HG02571 (cell line): Measurements from ENCODE around the gene B4GALNT3.

Experiments
- ATAC-seq: cut with Tn5 transposase; IDR thresholded peaks from one replicate; pipeline ENCODE4 v1.9.1; 2021; ENCODE audit warnings: mild to moderate bottlenecking, moderate library complexity; ENCODE audit not compliant: unreplicated experiment

B4GALNT3 gene

GRCh38 chr12:508145-508544 is 48.4 kb downstream of the B4GALNT3 start:
- no peak for ATAC-seq

- ATAC-seq: no peak
Measured at GRCh38 chr12:508795-509194, 49.1 kb downstream of the B4GALNT3 start.

DNA sequence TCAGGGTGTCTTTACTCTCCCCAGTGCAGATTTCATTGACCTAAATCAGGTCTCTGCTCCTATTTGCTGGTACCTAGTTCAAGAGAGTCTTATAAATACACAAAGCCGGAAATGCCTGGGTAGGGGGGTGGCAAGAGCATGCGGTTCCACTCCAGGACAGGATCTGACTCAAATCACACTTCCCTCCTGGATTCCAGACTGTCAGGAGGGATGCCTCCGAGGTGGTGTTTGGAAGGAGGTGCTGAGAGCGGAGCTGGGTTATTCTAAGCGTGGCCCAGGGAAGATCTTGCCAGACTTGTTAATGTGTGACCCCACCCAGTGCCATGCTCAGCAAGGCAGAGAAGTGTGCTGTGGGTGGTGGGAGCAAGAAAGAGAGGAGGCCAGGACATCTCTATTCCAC is 49.8 kb downstream of the B4GALNT3 start:
- ATAC-seq: no peak

DNA sequence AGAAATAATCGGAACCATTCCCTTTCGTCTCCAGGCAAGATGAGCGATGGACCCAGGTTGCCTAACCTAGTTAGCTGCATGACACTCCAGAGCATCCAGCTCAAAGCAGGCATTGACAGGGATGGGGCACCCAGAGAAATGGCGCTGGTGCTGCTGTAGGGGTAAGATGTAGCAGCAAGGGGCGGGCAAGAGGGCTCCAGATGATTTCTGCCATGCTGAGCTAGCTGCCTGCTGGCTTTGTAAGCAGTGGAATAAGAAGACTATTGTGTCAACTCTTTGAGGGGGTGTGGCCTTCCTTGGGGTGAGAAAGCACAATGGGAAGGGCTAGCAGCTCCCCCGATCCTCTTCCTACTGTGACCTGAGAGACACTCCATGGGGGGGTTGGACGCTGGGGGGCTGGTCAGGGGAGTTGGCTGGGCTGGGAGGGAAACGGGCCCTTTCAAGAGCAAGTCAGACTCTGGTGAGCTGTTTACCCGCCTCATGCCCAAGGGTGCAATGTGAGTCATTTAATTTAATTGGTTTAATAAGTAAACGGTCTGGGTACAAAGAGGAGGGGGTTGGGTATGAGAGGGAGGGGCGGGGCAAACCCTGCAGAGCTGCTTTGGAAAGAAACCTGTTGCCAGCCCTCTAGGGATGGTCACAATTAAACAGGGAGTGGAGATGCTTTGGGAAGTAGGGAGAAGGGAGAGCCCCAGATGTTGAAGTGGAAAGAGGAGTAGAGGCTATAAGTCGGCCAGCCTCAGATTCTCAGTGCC is 50.5 kb downstream of the B4GALNT3 start:
- ATAC-seq: no peak

- ATAC-seq: no peak
Measured at GRCh38 chr12:512933-513332, 53.2 kb downstream of the B4GALNT3 start.

GRCh38 chr12:513446-513845 is 53.7 kb downstream of the B4GALNT3 start:
- ATAC-seq: no peak

- no peak for ATAC-seq
Measured at GRCh38 chr12:517538-517937, 57.8 kb downstream of the B4GALNT3 start.

DNA sequence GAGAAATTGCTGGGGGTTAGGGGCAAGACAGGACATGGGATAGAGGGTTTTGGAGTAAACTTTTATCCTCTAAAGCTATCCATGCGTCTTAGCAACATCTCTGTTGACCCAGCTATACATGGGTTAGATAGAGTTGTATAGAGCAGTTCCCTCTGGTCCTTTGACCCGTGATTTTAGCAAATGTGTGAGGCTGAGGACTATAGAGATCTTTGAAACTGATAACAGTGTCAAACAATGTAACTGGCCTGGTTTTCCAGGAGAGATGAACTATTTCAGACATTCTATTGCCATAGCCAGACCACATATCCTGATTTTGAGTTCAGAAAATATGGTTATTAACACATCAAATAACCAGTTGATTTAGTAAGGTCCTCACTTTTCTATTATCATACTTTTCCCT is 60.4 kb downstream of the B4GALNT3 start:
- ATAC-seq: no peak

GRCh38 chr12:522692-523378 is 63.1 kb downstream of the B4GALNT3 start:
- no peak for ATAC-seq

DNA sequence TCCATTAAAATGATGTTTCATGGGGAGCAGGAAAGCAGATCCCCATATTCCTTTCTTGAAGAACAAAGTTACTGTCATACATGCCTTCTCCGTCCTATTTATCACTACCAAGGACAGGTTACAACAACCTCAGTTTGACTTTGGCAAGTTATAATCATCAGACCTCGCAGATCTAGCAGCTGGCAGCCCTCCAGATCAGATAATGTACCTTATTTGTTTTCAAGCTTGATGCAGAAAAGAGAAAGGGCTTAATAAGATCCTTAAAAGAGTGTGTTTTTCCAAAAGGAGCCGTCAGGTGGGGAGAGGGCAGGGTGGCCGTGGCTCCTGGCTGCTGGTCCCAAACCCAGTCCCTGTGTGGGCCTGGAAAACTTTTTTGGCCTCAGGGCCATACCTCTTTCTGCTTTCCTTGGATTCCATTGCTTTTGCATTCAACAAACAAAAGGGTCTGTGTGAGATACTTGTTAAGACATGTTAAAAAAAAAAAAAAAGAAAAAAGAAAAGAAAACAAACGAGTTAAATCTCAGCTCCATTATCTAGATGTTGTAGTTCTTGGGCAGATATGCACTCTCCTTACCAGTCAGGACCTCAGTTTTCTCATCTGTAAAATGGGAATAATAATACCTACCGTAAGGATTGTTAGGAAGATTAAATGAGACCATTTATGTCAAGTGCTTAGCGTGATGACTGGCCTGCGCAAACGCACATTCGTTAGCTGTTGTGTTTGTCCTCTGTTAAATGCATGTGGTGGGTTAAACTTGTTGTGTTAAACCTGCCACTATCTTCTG is 64.6 kb downstream of the B4GALNT3 start:
- no peak for ATAC-seq

DNA sequence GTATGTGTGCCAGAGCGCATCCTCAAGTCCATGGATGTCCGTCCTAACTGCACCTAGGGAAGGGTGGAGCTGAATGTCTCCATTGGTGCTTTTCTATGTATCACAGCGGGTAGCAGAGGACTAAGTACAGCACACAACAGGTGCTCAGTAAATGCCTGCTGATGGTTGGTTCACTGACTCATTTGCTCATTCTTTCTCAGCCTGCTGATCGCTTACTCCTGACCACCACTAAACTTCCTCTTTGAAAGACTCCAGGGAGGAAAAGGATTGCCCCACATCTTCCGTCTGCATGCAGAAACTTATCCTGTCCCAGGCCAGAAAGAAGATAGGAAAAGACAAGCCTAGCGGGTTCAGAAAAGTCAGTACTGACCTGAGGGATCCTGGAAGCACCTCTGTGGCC is 66.3 kb downstream of the B4GALNT3 start:
- ATAC-seq: no peak

GRCh38 chr12:527241-527640 is 67.5 kb downstream of the B4GALNT3 start:
- no peak for ATAC-seq

DNA sequence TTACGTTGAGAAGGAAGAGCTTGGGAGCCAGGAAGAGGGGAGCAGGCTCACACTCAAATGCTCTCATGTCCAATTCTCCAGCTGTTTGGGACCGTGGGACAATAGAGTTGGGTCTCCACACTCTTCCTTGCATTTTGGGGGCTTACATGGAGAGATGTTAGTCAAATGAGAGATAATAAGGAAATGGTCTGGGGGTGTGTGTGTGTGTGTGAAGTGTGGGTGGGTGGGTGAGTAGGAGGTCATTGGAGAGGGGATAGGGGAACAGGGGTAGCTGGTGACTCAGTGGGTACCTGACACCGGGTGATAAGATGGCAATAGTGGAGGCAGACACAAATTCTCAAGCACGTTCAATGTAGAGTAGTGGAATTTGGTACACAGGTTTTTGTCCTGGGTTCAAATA is 68.0 kb downstream of the B4GALNT3 start:
- no peak for ATAC-seq

DNA sequence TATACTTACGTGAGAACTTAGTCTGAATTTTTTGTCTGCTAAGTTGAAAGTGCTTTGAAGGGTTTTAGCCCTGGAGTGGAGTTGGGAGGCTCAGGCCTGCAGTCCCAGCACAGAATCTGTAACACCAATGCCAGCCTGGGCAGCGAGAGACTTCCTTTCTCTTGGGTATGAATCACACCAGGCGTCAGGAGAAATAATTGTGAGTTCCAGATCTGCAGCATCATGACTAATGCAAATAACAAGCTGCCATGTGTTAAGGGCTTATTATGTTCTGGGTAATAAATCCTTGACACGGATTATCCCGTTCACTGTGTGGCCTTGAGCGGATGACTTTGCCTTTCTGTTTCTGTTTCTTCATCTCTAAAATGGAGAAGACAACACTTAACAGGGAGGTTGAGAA is 70.6 kb downstream of the B4GALNT3 start:
- ATAC-seq: no peak

DNA sequence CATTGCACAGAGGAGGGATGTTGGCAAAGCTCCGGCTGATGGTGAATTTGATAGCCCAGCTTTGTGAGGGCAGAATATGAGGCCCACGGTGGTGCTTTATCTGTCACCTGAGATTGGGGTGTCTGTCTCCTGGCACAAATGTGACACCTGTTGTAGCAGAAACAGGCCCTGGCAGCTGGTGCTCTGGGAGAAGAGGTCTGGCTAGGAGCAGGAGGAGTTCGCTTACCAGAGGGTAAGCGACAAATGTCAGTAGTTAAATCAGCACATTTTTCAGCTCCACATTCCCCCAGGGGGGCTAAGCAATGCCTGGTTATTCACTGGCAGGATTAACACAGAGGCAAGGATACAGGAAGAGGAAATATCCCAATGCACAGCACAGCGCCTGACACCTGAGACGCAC is 71.1 kb downstream of the B4GALNT3 start:
- no peak for ATAC-seq

DNA sequence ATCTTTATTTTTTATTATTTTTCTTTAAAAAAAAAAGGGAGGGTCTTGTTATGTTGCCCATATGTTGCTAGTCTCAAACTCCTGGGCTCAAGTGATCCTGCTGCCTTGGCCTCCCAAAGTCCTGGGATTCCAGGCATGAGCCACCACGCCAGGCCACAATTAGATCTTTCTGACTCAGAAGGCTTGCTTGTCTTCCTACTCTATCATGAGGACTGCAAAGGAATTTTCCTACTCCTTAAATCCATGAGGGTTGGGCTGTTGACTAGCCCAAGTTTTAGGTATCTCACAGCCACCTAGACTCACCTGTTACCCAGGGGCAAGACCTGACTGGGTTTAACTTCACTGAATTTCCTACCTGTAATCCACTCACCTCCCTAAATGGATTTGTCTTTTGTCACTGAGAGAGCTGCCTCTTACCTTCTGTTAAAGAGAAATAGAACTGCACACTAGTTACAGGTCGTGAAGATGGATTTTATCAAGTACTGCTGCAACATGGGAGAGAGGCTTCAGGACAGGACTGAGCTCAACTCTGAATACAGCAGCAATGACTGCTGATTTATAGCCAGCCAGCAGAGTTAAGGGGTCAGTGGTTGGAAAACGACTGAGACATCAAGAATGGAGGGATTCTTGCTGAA is 72.3 kb downstream of the B4GALNT3 start:
- no peak for ATAC-seq

DNA sequence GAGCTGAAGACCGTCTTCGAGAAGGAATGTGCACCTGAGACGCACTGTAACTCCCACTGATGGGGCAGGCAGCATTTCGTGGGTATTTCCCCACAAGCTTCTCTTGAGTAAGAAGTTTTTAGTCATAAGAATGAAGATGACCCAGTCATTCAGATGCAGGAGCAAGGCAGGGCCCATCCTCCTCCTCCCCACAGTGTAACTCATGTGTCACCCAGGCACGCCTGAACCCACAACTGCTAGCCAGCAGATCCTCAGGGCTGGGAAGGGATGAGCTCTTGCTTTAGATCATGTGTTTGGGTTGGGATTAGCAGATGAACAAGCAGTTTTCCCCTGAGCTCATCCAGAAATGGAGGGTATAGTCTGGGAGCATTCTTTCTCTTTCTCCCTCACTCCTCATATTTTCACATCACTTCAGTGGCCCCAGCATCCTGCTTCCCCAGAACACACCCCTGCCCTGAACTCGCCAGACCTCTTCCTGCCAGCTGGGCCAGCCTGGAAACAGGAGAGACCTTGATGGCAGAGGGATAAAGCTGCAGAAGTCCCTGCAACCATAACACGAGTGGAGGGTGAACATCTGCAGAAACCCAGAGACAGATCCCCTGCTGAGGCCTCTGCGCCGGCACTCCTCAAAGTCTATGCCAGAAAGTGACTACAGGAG is 73.3 kb downstream of the B4GALNT3 start:
- no peak for ATAC-seq

GRCh38 chr12:533718-534117 is 74.0 kb downstream of the B4GALNT3 start:
- no peak for ATAC-seq

DNA sequence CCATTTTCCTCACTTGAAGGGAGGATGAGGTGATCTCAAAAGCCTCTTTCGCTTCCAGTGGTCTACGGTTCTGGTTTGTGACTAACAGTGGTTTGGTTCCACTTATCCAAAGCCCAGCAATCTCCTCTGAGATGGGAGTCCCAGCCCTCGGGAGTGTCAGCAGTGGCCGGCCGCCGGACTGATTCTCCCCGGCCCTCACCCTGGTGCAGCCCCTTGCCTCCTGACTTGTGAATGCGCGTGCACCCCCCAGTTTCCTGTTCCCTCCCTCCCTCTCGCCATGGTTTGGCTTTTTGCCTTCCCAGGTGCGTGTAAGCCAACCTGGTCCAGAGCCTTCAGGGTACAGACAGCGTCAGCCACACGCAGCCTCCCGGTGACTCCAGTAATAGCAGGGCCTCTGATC is 74.5 kb downstream of the B4GALNT3 start:
- ATAC-seq: no peak

GRCh38 chr12:535396-535795 is 75.7 kb downstream of the B4GALNT3 start:
- ATAC-seq: no peak

GRCh38 chr12:536751-537245 is 77.1 kb downstream of the B4GALNT3 start:
- ATAC-seq: no peak
